Epithelial cell of prostate (primary cell): Measurements from ENCODE around the gene ARHGEF16.

Experiments used
- DNase-seq: peaks from one replicate; pipeline ENCODE4 v3.0.0-alpha.2; 2011; ENCODE audit warnings: low read depth, low spot score
- H3K27ac ChIP-seq: fragments of 450-650 bp; 2 replicates; pipeline ENCODE4 v1.5.1; 2017; ENCODE audit warnings: mild to moderate bottlenecking

Gene ARHGEF16

DNA sequence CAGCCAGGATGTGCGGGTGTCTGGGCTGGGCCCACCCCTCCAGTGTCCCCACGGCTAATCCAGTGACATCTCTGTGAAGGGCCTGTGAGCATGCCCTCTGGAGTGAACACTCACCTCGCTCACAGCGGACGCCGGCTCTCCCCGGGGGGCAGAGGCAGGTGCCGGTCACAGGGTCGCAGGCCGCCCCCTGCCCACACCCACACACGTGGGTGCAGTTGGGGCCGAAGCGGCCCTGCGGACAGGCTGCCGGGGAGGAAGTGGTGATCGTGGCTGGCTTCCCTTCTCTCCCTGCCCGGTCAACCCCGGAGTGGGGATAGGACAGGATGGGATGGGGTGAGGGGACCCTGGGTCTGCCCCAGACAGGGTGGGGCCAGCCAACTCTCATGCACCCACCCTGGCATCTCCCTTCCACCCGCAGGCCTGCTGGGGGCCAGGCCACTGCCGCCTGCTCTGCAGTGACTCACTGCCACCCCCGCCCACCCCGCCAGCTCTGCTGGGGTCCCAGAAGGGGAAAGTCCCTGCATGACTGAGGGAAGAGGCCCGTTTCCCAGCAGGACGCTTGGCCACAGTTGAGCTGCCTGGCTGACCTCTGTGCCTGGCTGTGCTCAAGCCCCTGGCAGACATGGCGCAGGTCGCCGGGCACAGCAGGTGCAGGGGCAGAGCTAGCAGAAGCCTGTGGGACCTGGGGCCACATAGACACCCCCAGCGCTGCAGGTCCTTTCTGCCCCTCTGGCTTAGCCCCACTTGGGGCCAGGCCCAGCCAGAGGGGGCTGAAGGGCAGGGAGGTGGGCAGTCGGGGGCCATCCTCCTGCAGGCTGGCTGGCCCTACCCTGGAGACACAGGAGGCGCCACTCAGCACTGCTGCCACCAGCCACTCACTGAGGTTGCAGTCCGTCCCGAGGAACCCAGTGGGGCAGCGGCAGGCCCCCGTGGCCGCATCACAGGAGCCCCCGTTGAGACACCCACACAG, 41.6 kb downstream of the ARHGEF16 start:
- no peak for DNase-seq
- H3K27ac ChIP-seq, result no peak overlapping the region

DNA sequence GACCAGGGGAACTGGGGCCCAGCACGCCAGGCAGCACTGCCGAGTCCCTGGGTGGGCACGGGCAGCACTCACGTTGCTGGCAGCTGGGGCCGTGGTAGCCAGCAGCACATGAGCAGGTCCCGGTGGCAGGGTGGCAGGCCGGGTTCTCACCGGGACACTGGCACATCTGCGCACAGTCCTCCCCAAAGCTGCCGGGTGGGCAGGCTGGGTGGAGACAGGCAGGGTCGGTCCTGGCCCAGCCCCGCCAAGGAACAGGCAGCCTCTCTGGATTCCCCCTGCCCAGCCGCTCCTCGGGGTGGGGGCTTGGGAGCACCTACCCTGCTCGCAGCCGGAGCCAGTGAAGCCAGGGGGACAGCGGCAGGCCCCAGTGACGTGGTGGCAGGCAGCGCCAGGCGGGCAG, 42.5 kb downstream of the ARHGEF16 start:
- DNase-seq, result no peak
- no peak overlapping the region for H3K27ac ChIP-seq

DNA sequence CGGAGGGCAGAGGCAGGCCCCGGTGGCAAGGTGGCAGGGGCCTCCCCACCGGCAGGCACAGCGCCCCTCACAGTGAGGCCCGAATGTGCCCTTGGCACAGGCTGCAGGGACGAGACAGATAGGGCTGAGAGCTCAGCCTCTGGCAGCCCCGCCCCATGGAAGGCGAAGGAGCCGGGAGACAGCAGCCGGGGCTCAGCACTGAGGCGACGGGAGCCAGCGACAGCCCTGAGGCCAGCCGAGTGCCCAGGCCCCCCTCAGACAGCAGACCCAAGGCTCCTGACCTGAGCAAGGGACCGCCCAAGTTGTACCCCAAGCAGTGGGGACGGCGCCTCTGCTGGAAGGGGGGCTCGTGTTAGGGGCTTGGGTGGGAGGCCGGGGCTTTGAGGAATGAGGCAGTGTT, 43.1 kb downstream of the ARHGEF16 start:
- H3K27ac ChIP-seq, result no peak overlapping the region
- DNase-seq, result no peak

DNA sequence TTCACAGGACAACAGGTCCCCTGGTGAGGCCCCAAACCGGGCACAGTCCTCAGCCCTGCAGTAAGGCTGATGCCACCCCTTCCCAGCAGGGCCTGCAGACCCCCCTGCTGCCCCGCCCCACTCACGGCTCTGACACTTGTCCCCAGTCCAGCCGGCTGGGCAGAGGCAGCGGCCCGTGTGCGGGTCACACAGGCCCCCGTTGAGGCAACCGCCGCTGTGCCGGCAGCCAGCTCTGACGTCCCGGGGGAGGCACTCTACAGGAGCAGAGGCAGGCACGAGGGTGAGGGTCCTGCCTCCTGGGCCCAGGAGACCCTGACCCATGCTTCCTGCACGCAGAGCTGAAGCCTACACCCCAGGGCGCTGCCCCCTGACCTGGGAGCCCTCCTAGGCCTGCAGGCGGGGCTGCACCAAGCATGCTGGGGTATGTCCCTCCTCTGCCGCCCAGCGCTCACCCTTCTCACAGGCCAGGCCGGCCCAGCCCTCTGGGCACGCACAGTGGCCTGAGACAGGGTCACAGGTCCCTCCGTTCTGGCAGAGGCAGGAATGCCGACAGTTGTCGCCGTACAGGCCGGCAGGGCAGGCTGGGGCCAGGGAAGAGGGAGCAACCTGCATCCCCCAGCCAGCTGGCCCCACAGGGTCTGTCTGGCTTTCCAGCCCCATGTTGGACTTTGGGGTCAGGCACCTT, 43.9 kb downstream of the ARHGEF16 start:
- no peak overlapping the region for H3K27ac ChIP-seq
- DNase-seq, result no peak

DNA sequence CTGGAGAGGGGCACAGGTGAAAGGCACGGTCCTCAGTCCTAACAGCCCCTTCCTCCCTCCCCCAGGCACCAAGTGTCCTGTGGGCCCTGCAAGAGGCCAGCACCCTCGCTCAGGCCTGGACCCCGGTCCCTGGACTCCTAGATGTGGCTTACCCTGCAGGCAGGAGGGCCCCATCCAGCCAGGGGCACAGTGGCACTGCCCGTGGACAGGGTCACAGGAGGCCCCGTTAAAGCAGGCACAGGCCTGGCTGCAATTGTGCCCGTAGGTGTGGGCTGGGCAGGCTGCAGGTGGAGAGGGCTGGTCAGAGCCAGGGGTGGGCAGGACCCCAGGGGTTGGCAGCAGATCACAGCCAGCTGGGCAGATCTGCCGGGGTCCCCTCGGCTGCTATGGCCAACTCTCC, 44.5 kb downstream of the ARHGEF16 start:
- DNase-seq, result no peak
- no peak overlapping the region for H3K27ac ChIP-seq

DNA sequence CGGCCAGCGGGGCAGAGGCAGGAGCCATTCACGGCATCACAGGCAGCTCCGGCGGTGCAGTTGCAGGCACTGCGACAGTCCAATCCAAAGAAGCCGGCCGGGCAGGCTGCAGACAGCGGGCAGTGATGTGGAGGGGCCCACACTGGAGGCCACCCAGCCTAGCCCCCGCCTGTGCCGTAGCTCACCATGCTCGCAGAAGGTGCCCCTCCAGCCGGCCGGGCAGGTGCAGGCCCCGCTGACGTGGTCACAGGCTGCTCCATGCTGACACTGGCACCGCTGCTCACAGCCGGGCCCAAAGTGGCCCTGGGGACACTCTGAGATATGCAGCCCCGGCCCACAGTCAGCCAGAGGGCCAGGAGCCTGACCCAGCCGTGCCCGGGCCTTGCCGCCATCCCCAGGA, 45.1 kb downstream of the ARHGEF16 start:
- no peak overlapping the region for H3K27ac ChIP-seq
- no peak for DNase-seq

DNA sequence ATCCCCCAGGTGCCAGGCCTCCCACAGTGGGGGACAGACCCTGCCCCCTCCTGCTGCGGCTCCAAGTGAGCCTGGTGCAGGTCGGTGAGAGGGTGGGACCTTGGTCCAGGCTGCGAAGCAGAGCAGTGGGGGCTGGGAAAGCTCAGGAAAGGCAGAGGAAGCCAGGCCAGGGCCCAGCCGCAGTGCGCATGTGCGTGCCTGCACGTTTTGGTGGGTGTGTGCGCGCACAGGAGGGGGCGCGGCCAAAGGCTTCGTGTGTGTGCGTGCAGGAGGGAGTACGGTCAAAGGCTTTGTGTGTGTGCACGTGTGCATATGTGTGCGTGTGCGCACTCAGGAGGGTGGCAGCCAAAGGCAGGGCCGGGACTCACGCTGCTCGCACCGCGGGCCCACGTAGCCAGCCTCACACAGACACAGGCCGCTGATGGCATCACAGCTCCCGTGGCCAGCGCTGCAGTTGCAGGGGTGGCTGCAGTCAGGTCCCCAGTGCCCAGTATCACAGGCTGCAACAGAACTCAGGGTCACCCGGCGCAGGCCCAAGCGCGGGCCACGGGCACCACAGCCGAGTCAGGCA, 45.9 kb downstream of the ARHGEF16 start:
- DNase-seq, result no peak
- no peak overlapping the region for H3K27ac ChIP-seq

DNA sequence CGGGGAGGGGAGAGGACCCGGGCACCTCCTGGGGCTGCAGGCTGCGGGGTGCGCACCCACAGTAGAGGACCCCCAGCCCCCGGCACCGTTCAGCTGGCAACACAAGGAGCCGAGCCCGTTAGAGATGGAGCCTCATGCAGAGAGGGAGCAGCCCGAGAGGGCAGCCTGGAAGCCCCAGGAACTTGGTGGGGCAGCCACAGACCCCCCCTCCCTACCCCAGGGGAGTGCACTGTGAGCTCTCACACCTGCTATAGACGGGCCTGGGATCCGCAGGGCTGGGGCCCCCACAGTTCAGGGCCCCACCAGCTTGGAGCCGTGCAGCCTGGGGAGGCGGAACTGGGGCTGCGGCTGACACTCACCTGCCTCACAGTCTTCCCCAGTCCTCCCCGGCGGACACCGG, 47.0 kb downstream of the ARHGEF16 start:
- DNase-seq, result no peak

DNA sequence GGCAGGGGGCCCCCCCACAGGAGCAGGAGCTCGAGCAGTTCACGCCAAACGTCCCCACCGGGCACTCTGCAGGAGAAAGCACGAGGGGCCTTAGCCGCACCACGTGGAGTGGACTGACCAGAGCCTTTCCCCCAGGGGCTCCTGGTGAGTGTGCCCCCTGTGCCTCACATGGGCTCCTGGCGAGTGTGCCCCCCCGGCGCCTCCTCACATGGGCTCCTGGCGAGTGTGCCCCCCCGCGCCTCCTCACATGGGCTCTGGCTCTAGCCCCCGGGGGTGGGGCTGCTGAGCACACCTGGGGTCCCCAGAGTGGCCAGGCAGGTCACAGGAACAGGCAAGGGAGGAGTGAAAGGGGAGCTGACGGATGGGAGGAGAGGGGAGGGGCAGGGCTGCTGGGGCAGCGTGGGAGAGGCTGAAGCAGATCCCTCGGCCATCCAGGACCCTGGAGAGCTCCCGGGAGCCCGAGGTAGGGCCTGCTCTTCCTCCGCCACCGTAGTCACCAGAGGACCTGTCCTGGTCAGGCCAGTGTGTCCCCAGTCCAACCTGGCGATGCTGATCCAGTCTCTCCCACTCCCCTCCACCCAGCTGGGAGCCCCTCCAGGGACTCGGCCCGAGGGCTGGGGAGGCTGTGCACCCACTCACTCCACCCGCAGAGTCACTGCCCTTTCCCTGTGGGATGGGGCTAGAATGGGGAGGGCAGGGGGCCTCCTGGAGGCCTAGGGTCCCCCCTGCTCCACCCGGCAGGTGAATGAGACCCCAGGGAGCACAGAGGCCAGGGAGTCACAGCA, 47.6 kb downstream of the ARHGEF16 start:
- DNase-seq, result no peak
- no peak overlapping the region for H3K27ac ChIP-seq

More for the DNA sequence above, 47.0 kb downstream of the ARHGEF16 start:
- H3K27ac ChIP-seq, result no peak overlapping the region

DNA sequence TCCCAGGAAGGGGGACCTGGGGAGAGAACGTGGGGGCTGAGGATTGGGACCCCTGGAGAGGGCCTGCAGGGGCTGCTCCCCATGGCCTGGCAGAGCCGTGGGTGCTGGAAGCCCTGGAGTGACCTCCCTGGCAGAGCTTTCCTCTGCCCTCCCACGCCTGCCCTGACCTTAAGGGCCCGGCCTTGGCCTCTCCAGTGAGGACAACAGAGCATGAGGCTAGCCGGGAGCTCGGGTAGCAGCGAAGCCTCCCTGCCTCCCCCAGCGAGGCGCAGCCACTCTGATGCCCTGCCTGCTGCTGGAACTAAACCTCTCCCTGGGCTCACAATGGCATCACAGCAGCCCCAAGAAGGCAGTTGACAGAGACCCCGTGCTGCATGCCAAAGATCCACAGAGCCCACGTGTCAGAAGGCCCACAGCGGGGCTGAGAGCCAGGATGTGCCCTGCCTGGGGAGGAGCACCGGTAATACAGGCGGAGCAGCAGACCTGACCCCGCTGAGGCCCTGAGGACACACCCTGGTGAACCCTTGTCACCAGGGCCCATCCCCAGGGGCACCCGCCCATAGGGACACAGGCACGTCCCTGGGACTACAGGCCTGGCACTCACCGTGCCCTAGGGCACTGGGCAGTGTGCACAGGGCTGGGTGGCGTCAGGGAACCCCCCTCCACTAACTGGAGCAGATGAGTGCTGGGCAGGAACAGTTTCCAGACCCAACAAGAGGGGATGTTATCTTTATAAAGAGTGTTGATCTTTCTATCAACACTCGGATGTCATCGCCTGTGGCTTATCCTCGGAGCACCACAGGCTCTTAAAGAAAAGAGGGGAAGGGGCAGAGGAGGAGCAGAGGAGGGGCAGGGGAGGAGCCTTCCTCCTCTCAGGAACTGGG, 48.4 kb downstream of the ARHGEF16 start:
- no peak overlapping the region for H3K27ac ChIP-seq
- no peak for DNase-seq

DNA sequence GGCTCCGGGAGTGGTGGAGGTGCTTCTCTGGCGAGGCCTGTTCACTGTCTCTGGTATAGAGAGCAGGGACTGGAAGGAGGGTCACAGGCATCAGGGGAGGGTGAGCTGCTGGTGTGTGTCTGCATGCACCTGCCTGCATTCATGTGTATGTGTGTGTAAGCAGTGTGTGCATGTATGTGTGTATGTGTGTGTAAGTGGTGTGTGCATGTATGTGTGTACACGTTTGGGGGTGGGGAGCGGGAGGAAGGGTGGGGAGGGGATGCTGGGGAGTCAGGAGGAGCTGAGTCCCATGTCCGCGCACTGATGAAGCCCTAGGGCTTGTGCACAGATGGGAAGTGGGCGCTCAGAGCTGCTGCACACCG, 49.0 kb downstream of the ARHGEF16 start:
- no peak for DNase-seq
- no peak overlapping the region for H3K27ac ChIP-seq

DNA sequence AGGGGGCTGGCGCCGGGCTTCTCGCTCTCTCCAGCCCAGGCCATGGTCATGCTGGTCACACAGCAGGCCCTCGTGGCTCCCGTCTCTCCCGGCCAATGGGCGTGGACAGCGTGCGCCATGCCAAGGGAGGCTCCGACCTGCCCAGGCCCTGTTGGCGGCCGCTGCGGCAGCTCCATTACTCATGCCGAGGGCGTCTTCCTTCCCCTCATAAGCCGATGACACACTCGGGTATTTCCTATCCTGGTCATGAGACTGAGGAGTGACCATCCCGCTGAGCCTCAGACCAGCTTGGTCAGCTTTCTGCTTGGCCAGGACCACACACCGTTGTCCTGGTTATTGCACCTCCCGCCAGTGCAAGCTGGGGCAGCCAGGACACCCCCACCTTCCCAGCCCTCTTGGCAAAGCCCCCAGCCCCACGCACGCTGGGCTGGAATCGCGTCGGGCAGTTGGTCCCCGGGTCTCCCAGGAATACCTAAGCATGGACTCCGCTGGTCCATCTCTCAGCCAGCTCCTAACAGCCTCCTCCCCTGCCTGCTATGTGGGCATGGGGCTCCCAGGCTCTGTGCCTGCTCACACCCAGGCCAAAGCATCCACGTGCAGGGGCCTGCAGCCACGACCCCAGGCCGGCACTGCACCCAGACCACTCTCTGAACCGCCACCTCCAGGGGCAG, 49.8 kb downstream of the ARHGEF16 start:
- no peak for DNase-seq
- H3K27ac ChIP-seq, result no peak overlapping the region

DNA sequence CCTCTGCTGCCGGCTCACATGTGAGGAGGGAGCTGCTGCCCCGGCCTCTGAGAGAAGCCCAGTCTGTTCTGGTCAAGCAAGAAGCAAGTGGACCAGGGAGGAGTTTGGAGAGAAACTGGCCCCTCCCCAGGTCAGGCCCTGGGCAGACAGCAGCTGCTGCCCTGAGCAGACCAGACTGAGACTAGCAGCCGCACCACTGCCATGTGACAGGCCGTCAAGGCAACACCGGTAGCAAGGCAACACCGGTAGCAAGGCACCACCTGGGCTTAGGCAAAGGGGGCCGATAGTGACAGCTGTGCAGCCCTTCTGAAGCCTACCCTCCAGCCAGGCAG, 50.3 kb downstream of the ARHGEF16 start:
- H3K27ac ChIP-seq, result no peak overlapping the region

DNA sequence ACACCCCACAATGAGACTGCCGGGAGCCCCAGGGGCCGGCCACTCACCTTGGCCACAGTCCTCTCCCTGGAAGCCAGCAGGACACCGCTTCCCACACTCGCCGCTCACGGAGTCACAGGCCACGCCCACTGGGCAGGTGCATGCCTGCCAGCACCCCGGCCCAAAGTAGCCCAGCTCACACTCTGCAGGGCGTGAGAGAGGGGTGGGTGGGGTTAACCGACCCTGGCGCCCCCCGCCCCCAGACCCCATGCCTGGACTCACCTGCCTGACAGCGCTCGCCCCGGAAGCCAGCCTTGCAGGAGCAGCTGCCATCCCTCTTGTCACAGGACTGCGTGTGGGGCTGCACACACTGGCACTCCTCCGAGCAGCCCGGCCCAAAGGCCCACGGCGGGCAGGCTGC, 50.7 kb downstream of the ARHGEF16 start:
- H3K27ac ChIP-seq, result no peak overlapping the region
- DNase-seq, result no peak

More for the DNA sequence above, 50.3 kb downstream of the ARHGEF16 start:
- DNase-seq, result no peak

DNA sequence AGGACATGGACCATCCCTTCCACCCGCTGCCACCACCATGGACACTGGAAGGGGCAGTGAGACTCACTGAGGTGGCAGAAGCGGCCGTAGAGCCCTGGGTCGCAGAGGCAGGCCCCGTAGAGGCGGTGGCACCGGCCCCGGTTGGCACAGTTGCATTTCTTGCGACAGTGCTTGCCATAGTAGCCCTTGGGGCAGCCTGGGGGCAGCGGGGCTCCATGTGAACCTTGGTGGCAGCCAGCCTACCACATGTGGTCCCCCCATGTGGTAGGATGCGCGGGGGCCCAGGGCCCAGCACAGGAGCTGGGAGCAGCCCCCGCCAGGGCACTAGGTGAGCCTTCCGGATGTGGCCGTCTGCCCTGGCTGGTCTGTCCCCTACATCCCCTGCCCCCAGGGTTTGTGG, 51.6 kb downstream of the ARHGEF16 start:
- DNase-seq, result no peak
- no peak overlapping the region for H3K27ac ChIP-seq

DNA sequence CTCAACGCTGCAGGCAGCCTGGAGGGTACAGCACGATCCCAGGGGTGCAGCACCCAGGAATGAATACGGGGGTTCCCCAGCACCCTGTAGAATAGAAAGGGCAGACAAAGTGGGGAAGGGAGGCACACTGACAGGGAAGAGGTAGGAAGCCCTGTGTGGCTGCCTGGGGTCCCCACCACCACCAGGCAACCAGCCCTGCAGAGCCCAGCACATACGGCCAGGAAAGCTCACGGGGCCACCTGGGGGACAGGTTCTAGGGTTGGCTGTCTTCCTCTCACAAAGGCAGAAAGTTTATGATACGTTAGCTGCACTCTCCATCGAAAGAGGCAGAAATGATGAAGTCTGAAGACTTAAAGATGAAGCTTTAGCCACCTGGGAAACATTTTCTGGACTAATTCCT, 52.5 kb downstream of the ARHGEF16 start:
- DNase-seq, result no peak
- no peak overlapping the region for H3K27ac ChIP-seq

DNA sequence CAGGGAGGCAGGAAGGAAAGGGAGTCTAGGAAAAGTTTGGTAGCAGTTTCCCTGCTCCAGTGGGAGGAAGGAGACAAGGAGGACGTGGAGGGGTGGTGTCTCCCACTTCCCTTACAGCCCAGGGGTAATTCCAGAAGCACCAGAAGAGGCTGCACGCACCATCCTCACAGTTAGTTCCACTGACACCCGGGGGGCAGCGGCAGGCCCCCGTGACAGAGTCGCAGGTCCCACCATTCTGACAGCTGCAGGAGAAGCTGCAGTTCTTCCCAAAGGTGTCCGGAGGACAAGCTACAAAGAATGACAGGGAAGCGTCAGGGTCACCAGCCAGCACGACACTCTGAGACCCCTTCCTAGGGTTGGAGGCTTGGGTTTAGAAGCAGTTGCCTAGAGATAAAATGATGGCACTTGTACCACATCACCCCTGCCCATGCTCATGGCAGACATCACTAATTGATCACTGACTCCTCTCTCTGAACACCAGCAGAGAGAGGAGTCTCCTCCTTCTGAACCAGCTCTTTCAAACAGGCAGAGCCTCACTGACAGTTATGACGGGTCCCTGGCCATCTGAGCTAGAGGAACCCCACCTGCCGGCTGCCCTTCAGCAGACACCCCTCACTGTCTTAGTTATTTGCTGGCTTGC, 53.3 kb downstream of the ARHGEF16 start:
- H3K27ac ChIP-seq, result no peak overlapping the region
- no peak for DNase-seq

DNA sequence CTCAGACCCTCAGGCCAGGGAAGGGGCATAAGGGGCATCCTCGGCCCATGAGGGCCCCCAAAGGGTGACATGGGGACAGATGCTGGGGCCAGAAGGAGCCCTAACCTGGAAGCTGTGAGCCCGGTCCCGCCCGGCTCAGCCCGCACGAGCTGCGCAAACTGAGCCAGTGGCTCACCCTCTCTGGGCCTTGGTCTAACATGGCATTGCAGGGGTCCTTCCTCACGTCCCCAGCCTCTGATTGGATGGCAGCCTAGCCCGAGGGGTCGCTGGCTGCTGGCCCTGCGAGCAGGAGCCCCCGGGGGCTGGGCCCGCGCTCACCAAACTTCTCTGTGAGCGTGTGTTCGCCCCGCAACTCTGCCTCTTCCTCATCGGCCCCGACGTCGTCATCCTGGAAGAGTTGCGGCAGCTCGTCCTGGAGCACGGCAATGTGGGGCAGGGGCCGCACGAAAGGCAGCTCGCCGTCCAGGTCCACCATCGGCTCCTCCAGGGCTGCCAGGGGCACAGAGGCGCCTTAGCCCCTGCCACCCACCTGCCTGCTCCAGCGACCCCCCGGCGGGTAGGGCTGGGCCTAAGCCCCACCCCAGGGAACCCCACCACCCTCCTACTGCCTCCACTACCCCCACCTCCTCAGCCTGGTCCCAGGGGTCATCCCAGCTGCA, 54.4 kb downstream of the ARHGEF16 start:
- DNase-seq, result no peak
- no peak overlapping the region for H3K27ac ChIP-seq
